ENCODE measurements around the gene ATP9A.

DNA sequence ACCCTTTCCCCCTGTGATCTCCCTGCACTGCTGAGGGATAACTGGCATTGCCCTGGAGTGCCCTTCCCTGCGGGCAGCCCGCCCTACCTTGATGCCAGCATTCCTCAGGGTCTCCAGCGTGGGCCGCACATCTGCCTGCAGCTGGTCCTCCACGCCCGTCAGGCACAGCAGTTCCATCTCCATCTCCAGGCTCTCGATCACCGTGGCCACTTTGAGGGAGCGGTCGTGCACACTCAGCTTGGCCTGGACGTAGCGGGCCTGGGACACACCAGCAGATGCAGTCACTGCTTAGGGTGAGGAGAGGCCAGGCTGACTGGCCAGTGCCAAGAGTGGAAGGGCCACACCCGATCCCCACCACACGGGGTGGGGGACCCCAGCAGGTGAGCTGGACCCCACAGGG, 143.1 kb downstream of the ATP9A start:
- no peak for TF ChIP-seq CTCF (IDR thresholded peaks at IDR 0.05 in 2 of 3, conservative IDR thresholded peaks at IDR 0.05 in 1 of 3; ENCODE audit: control insufficient read depth in 2 of 3, extremely low read depth in 1 of 3, insufficient read depth in 1 of 3, low read depth in 3 of 3, low read length in 3 of 3)
- TF ChIP-seq POLR2AphosphoS5 (IDR thresholded peaks at IDR 0.05; ENCODE audit: low read length) = no peak

Data from GM12878 (cell line).